ENCODE measurements around the gene FADS3.

- TF ChIP-seq CTCF (IDR thresholded peaks at IDR 0.05) (no peak), EP300 (IDR thresholded peaks at IDR 0.05) (no peak)
Measured at GRCh38 chr11:61880454-61880853, 10.9 kb downstream of the FADS3 start.

Measured in ovary (tissue), 3 donors.